HEK293 (cell line): ENCODE data around the gene B3GNT9.

Source experiments
- CTCF ChIA-PET: fragments of 350-600 bp; formaldehyde crosslinking; extraction: SDS; loops from one replicate; lab custom pipeline; 2021; ENCODE audit warnings: antibody characterized with exemption; lab: Yijun Ruan, JAX
- POLR2A ChIA-PET: fragments of 300-600 bp; formaldehyde crosslinking; extraction: SDS; loops from one replicate; lab custom pipeline; 2020; ENCODE audit warnings: antibody characterized with exemption, inconsistent platforms; lab: Yijun Ruan, JAX
- H3K27ac ChIP-seq: fragments of 200-500 bp; sonication (Bioruptor generic); 2 replicates; pipeline ENCODE4 v1.5.1; 2014; ENCODE audit warnings: low read depth, low read length, control low read depth, inconsistent platforms; ENCODE audit errors: extremely low read depth
- H3K36me3 ChIP-seq, 2 experiments: fragments of 200-500 bp in 1 of 2; sonication (Bioruptor generic) in 1 of 2; 1 replicate in 1 of 2; 2 replicates in 1 of 2; pipeline ENCODE4 v1.5.1; 2014 to 2017; ENCODE audit warnings: inconsistent platforms in 2 of 2, low read length in 2 of 2; ENCODE audit not compliant: control insufficient read depth in 2 of 2, insufficient read depth in 1 of 2
- H3K4me1 ChIP-seq: fragments of 200-500 bp; sonication (Bioruptor generic); 2 replicates; pipeline ENCODE4 v1.5.1; 2014; ENCODE audit warnings: mild to moderate bottlenecking, low read length, inconsistent platforms; ENCODE audit not compliant: control insufficient read depth, insufficient read depth
- H3K4me3 ChIP-seq: 2 replicates; pipeline ENCODE4 v1.5.1; 2011; ENCODE audit warnings: low read depth, mild to moderate bottlenecking, control low read depth, low read length, moderate library complexity
- H3K9me3 ChIP-seq: fragments of 200-500 bp; sonication (Bioruptor generic); 2 replicates; pipeline ENCODE4 v1.5.1; 2014; ENCODE audit warnings: low read depth, low read length, inconsistent platforms; ENCODE audit not compliant: control insufficient read depth, insufficient read depth
- CTCF ChIP-seq: fragments of 450-650 bp; formaldehyde crosslinking; IDR thresholded peaks from 2 replicates; pipeline ENCODE4 v1.5.1; 2016; ENCODE audit warnings: missing biosample characterization, missing genetic modification characterization
- HIC1 ChIP-seq: fragments of 450-650 bp; formaldehyde crosslinking; IDR thresholded peaks from 2 replicates; pipeline ENCODE4 v1.5.1; 2016; ENCODE audit warnings: missing biosample characterization, missing genetic modification characterization
- KLF9 ChIP-seq: fragments of 450-650 bp; formaldehyde crosslinking; IDR thresholded peaks from 2 replicates; pipeline ENCODE4 v1.5.1; 2016; ENCODE audit warnings: missing biosample characterization, missing genetic modification characterization, low read depth
- PRDM1 ChIP-seq: fragments of 450-650 bp; formaldehyde crosslinking; IDR thresholded peaks from 2 replicates; pipeline ENCODE4; 2016; ENCODE audit warnings: missing biosample characterization, missing genetic modification characterization
- TCF7L2 ChIP-seq: IDR thresholded peaks from 2 replicates; pipeline ENCODE4 v1.6.1; 2011; ENCODE audit warnings: low read depth, mild to moderate bottlenecking, inconsistent platforms, low read length, moderate library complexity, borderline replicate concordance
- ZFHX2 ChIP-seq: fragments of 450-650 bp; formaldehyde crosslinking; conservative IDR thresholded peaks from 2 replicates; pipeline ENCODE4 v1.5.1; 2016; ENCODE audit warnings: missing biosample characterization, missing genetic modification characterization
- ZNF239 ChIP-seq: fragments of 450-650 bp; formaldehyde crosslinking; IDR thresholded peaks from 2 replicates; pipeline ENCODE4 v1.5.1; 2016; ENCODE audit warnings: missing biosample characterization, missing genetic modification characterization
- ZNF341 ChIP-seq: fragments of 450-650 bp; formaldehyde crosslinking; IDR thresholded peaks from 2 replicates; pipeline ENCODE4; 2016; ENCODE audit warnings: low read depth, missing biosample characterization, missing genetic modification characterization
- ZNF561 ChIP-seq: fragments of 450-650 bp; IDR thresholded peaks from 2 replicates; pipeline ENCODE4 v1.5.1; 2018; ENCODE audit warnings: missing biosample characterization, missing genetic modification characterization, borderline replicate concordance
- ZNF670 ChIP-seq: fragments of 450-650 bp; formaldehyde crosslinking; IDR thresholded peaks from 2 replicates; pipeline ENCODE4 v1.5.1; 2016; ENCODE audit warnings: missing biosample characterization, missing genetic modification characterization, low read depth
- ZNF785 ChIP-seq: fragments of 450-650 bp; formaldehyde crosslinking; IDR thresholded peaks from 2 replicates; pipeline ENCODE4 v1.5.1; 2016; ENCODE audit warnings: missing biosample characterization, missing genetic modification characterization

B3GNT9 gene

GRCh38 chr16:67181346-67181745 lies 30.5 kb upstream of the B3GNT9 start:
- H3K36me3 ChIP-seq, result peaks cover 0 to 32% of the 10 kb centered on the region in 2 experiments; a peak in 1 of 3 replicates
- no peaks in the 10 kb centered on the region for H3K9me3 ChIP-seq
- no peak overlapping the region for H3K4me3 ChIP-seq
- TF ChIP-seq PRDM1 (tag by site-specific recombination) (peak; percentile 64; the same call in 1 of the 2 replicates), ZNF670 (tag by site-specific recombination) (no peak)
- TF ChIP-seq, all 188 proteins: peak for 1
- H3K4me1 ChIP-seq, result peaks cover 9% of the 10 kb centered on the region
- no peak overlapping the region for H3K27ac ChIP-seq
- POLR2A ChIA-PET, result interaction anchor here (0.7 kb wide), 1 partner anchor 206 kb away, joined by 7 read pairs; no protein-coding TSS in a partner anchor
- CTCF ChIA-PET, result interaction anchor here (0.6 to 1.0 kb wide), 3 partner anchors 19 to 368 kb away, joined by 3 to 5 read pairs (median 3); no protein-coding TSS in a partner anchor

DNA sequence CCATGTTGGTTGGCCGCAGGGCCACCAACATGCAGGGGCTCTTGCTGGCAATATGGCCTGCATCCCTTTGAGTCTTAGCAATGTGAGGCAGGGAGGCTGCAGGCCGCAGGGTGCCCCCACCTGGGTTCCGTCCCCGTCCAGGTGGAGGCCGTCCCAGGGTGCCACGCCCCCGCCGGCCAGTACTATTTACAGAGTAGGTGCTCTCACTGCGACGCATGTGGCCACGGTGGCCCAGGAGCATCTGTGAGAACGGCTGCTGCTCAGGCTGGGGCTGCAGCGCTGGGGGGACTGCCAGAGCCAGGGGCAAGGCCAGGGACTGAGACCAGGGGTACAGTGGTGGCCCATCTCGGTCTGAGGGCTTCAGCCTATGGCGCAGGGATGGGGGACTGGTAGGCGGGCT lies 29.4 kb upstream of the B3GNT9 start:
- no peak overlapping the region for H3K27ac ChIP-seq
- 0 out of 2 replicates have a peak, but pooled peaks have one; percentile 13 for TF ChIP-seq KLF9 (tag by site-specific recombination)
- TF ChIP-seq ZFHX2 (tag by site-specific recombination), result no peak
- TF ChIP-seq, all 188 proteins: peak for 1
- Histone ChIP-seq H3K4me1 (peaks cover 9% of the 10 kb centered on the region), H3K36me3 (peaks cover 0 to 38% of the 10 kb centered on the region in 2 experiments; a peak in 1 of 3 replicates), H3K9me3 (no peaks in the 10 kb centered on the region), H3K4me3 (no peak overlapping the region)
- CTCF ChIA-PET, result interaction anchor here (1.0 kb wide), 1 partner anchor 18 kb away, joined by 5 read pairs; no protein-coding TSS in a partner anchor
- POLR2A ChIA-PET, result no interaction called here

GRCh38 chr16:67179421-67180080 lies 28.8 kb upstream of the B3GNT9 start:
- no peaks in the 10 kb centered on the region for H3K9me3 ChIP-seq
- no peak overlapping the region for H3K27ac ChIP-seq
- CTCF ChIA-PET, result interaction anchor here (0.8 to 1.3 kb wide), 2 partner anchors 24 to 48 kb away, joined by 3 read pairs; no protein-coding TSS in a partner anchor
- peaks cover 0 to 41% of the 10 kb centered on the region in 2 experiments; a peak in 1 of 3 replicates for H3K36me3 ChIP-seq
- POLR2A ChIA-PET, result interaction anchor here (0.5 kb wide), 1 partner anchor 67 kb away, joined by 3 read pairs; no protein-coding TSS in a partner anchor
- peaks cover 10% of the 10 kb centered on the region for H3K4me1 ChIP-seq
- no peak for TF ChIP-seq TCF7L2
- TF ChIP-seq HIC1 (tag by site-specific recombination), result 0 out of 2 replicates have a peak, but pooled peaks have one; percentile 14
- TF ChIP-seq CTCF, result peak; percentile 48
- TF ChIP-seq ZNF785, result no peak
- TF ChIP-seq ZNF341 (tag by site-specific recombination), result peak; percentile 33; the same call in 1 of the 2 replicates
- no peak for TF ChIP-seq ZNF561 (tag by site-specific recombination)
- no peak for TF ChIP-seq ZNF239 (tag by site-specific recombination)
- no peak overlapping the region for H3K4me3 ChIP-seq
